ENCODE data around the gene EHBP1.

DNA sequence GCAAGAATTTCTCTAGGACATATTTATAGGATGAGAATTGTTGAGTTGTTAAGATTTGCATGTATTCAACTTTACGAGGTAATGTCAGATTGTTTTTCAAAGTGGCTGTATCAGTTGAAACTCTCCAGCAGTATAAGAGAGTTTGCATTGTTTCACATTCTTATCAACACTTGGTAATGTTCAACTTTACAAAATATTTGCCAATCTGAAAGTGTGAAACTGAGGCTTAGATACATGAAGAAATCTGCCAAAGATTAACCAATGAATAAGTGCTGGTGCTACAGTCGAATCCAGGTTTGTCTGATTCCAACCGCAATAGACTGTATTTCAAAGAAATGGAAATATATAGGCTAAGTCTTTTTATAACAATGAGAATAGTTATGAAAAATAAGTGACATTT lies 117.0 kb downstream of the EHBP1 start:
- TF ChIP-seq, protein P1, sequence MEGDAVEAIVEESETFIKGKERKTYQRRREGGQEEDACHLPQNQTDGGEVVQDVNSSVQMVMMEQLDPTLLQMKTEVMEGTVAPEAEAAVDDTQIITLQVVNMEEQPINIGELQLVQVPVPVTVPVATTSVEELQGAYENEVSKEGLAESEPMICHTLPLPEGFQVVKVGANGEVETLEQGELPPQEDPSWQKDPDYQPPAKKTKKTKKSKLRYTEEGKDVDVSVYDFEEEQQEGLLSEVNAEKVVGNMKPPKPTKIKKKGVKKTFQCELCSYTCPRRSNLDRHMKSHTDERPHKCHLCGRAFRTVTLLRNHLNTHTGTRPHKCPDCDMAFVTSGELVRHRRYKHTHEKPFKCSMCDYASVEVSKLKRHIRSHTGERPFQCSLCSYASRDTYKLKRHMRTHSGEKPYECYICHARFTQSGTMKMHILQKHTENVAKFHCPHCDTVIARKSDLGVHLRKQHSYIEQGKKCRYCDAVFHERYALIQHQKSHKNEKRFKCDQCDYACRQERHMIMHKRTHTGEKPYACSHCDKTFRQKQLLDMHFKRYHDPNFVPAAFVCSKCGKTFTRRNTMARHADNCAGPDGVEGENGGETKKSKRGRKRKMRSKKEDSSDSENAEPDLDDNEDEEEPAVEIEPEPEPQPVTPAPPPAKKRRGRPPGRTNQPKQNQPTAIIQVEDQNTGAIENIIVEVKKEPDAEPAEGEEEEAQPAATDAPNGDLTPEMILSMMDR (IDR thresholded peaks at IDR 0.05) = no peak
- TF ChIP-seq POLR2AphosphoS5 (IDR thresholded peaks at IDR 0.05) = no peak
- no peak for TF ChIP-seq POLR2A (IDR thresholded peaks at IDR 0.05)
